ENCODE results near the gene CASP10. TPM values are rescaled to one million over a fixed set of nuclear protein-coding genes. Genes with fewer than 3 reads are reported as not detected.

CASP10 gene
- total and polyA plus RNA-seq, 2 of the 4 experiments (the other 2 are of a cell fraction): 0.12 to 0.90 TPM

GRCh38 chr2:201261471-201261870 is 78.5 kb downstream of the CASP10 start:
- no peak overlapping the region for H3K27ac ChIP-seq (ENCODE audit: insufficient read depth, low read length)
- in situ Hi-C loops (cut with MboI; ENCODE audit: low sequenced_read_pairs) (no loop called here), intact Hi-C loops (cut with micrococcal nuclease) (no loop called here), dilution Hi-C loops (cut with HindIII; ENCODE audit: low sequenced_read_pairs, unreplicated experiment) (no loop called here)
- no peaks in the 10 kb centered on the region for H4K20me1 ChIP-seq (ENCODE audit: insufficient read depth, low read length)
- peaks cover 35 to 51% of the 10 kb centered on the region in 2 experiments for H3K79me1 ChIP-seq (ENCODE audit: low read depth in 1 of 2, low read length in 2 of 2)
- H3K36me3 ChIP-seq (ENCODE audit: control insufficient read depth, insufficient read depth, low read length): peaks cover 4% of the 10 kb centered on the region
- H3K9me1 ChIP-seq (ENCODE audit: insufficient read depth, low read length): peaks cover 16% of the 10 kb centered on the region
- H4K91ac ChIP-seq (ENCODE audit: insufficient read depth, low read depth, low read length): no peak overlapping the region
- peak overlapping the region; percentile 46 for H2AFZ ChIP-seq (replicated peaks; ENCODE audit: low read length, poor library complexity)
- ChIA-PET POLR2A (ENCODE audit: unreplicated experiment) (interaction anchor here (0.9 kb wide), 1 partner anchor 14 kb away, joined by 3 read pairs; no protein-coding TSS in a partner anchor), CTCF (no interaction called here)
- H4K8ac ChIP-seq (ENCODE audit: low read depth in 2 of 2, low read length in 2 of 2): 0 out of 4 replicates have a peak overlapping the region, but pooled peaks of 1 of the 2 experiments have one; percentile 10
- WGBS, 2 experiments (ENCODE audit: extremely low coverage in 2 of 2, insufficient read length in 1 of 2): 82% methylated on average over 6 of the region's 9 CpGs; no CpG with 5 or more reads in 1 of the 2 experiments
- H3K27me3 ChIP-seq (ENCODE audit: control insufficient read depth, insufficient read depth, low read length): no peaks in the 10 kb centered on the region
- no peak overlapping the region for H2BK5ac ChIP-seq (ENCODE audit: low read depth, low read length, poor library complexity, severe bottlenecking)
- H3K9ac ChIP-seq (ENCODE audit: low read depth, low read length): peak overlapping the region; percentile 32; the same call in 1 of the 2 replicates
- TF ChIP-seq MXI1 (IDR thresholded peaks at IDR 0.05; ENCODE audit: borderline replicate concordance, low read depth, low read length): no peak
- TF ChIP-seq RFX5 (IDR thresholded peaks at IDR 0.05; ENCODE audit: low read depth, low read length): no peak
- no peak for TF ChIP-seq RCOR1 (IDR thresholded peaks at IDR 0.05; ENCODE audit: insufficient replicate concordance, low read length)
- TF ChIP-seq CTCF (conservative IDR thresholded peaks at IDR 0.05; ENCODE audit: low read depth, low read length): no peak
- ATAC-seq (ENCODE audit: low read depth) (no peak), DNase-seq (no peak)
- H3K56ac ChIP-seq (ENCODE audit: extremely low read depth, insufficient read depth, low read length): no peak overlapping the region
- H2BK15ac ChIP-seq (ENCODE audit: low read depth, low read length): no peak overlapping the region
- no peak overlapping the region for H2BK120ac ChIP-seq (ENCODE audit: low read depth, low read length)
- peaks cover 9% of the 10 kb centered on the region for H3K4me1 ChIP-seq (ENCODE audit: control insufficient read depth, insufficient read depth, low read length)
- H4K5ac ChIP-seq (ENCODE audit: low read depth, low read length): no peak overlapping the region
- H2BK20ac ChIP-seq (ENCODE audit: low read depth, low read length): no peak overlapping the region
- peak overlapping the region; percentile 38 for H2AK5ac ChIP-seq (ENCODE audit: low read depth, low read length)
- no peak overlapping the region for H2AK9ac ChIP-seq (replicated peaks; ENCODE audit: low read depth, low read length, poor library complexity)
- peak overlapping the region; percentile 9; the same call in 1 of the 2 replicates for H3K14ac ChIP-seq (replicated peaks; ENCODE audit: low read depth, low read length)
- no peak overlapping the region for H3K23ac ChIP-seq (ENCODE audit: low read depth, low read length)
- H3K18ac ChIP-seq (ENCODE audit: low read depth, low read length): no peak overlapping the region
- peak overlapping the region; percentile 59 for H3K4me2 ChIP-seq (ENCODE audit: low read depth, low read length)
- no peak overlapping the region for H3K4me3 ChIP-seq (ENCODE audit: insufficient read depth, low read depth, low read length)
- no peak overlapping the region for H3K4ac ChIP-seq (ENCODE audit: low read depth, low read length)
- H3K9me3 ChIP-seq (ENCODE audit: control insufficient read depth, insufficient read depth, low read length): no peaks in the 10 kb centered on the region
- BruUV-seq (replicated peaks): no TSS peak

Measured in IMR-90 (cell line).